HepG2 (cell line): ENCODE results near the gene TAF6L. TPM values are rescaled to one million over a fixed set of nuclear protein-coding genes. Genes with fewer than 3 reads are reported as not detected.

Source experiments
- FOXA1 ChIP-seq, 2 experiments: fragments of 450-650 bp in 1 of 2; sonication (generic) in 1 of 2; formaldehyde crosslinking in 1 of 2; IDR thresholded peaks; 2 replicates each; pipeline versions ENCODE4 v1.4.0 to v1.6.1; 2016 to 2020; ENCODE audit warnings: missing genetic modification reagents in 1 of 2
- GPN1 ChIP-seq: sonication (generic); formaldehyde crosslinking; IDR thresholded peaks from 2 replicates; pipeline ENCODE4 v1.5.1; 2020; ENCODE audit warnings: missing genetic modification reagents, borderline replicate concordance
- KAT7 ChIP-seq: IDR thresholded peaks from 2 replicates; pipeline ENCODE4 v1.6.1; 2018; ENCODE audit warnings: borderline replicate concordance, missing compliant biosample characterization
- KDM5A ChIP-seq: fragments of 200-600 bp; sonication (generic); IDR thresholded peaks from 2 replicates; pipeline ENCODE4 v1.7.0; 2018; ENCODE audit warnings: antibody characterized with exemption, mild to moderate bottlenecking, low read length, borderline replicate concordance
- KLF9 ChIP-seq: IDR thresholded peaks from 2 replicates; pipeline ENCODE4 v1.6.1; 2016; ENCODE audit warnings: low read depth
- MED8 ChIP-seq: sonication (generic); formaldehyde crosslinking; IDR thresholded peaks from 2 replicates; pipeline ENCODE4 v1.8.1; 2023; ENCODE audit warnings: mild to moderate bottlenecking, missing genetic modification reagents; ENCODE audit not compliant: insufficient replicate concordance
- TBX3 ChIP-seq: fragments of 450-650 bp; IDR thresholded peaks from 2 replicates; pipeline ENCODE4 v1.6.1; 2017; ENCODE audit warnings: antibody characterized with exemption, mild to moderate bottlenecking, inconsistent platforms, borderline replicate concordance
- ZNF558 ChIP-seq: sonication (generic); formaldehyde crosslinking; IDR thresholded peaks from 2 replicates; pipeline ENCODE4 v1.9.0; 2022; ENCODE audit warnings: mild to moderate bottlenecking, missing genetic modification reagents, borderline replicate concordance
- ZNF569 ChIP-seq: sonication (generic); formaldehyde crosslinking; IDR thresholded peaks from 2 replicates; pipeline ENCODE4 v1.5.0; 2020; ENCODE audit warnings: mild to moderate bottlenecking, missing genetic modification reagents, moderate library complexity, borderline replicate concordance
- ZNF781 ChIP-seq: sonication (generic); formaldehyde crosslinking; IDR thresholded peaks from 2 replicates; pipeline ENCODE4 v1.5.1; 2020; ENCODE audit warnings: borderline replicate concordance, mild to moderate bottlenecking, missing genetic modification reagents; ENCODE audit errors: not compliant biosample characterization
- ZSCAN29 ChIP-seq: sonication (generic); formaldehyde crosslinking; conservative IDR thresholded peaks from 2 replicates; pipeline ENCODE4 v1.4.0; 2020; ENCODE audit warnings: mild to moderate bottlenecking, missing genetic modification reagents
- polyA plus RNA-seq, 8 experiments: library from polyadenylated mRNA; depleted of rRNA in 3 of 8; stranded (reverse) in 7 of 8; unstranded in 1 of 8; fragments of >200 nt; fragmentation: Illumina TruSeq in 4 of 8; extraction: Trizol in 4 of 8; gene quantifications; 2 replicates each; pipeline versions ENCODE4 v1.2.1 to v1.2.3, GENCODE V29; 2011 to 2016; ENCODE audit warnings: low read depth in 4 of 8, missing spikeins in 1 of 8, mixed read lengths in 1 of 8; ENCODE audit not compliant: insufficient read depth in 1 of 8
- total RNA-seq, 5 experiments: library from RNA; depleted of rRNA; stranded (reverse); fragments of >200 nt; fragmentation: Illumina TruSeq; extraction: Trizol; gene quantifications; 2 replicates each; pipeline ENCODE4 v1.2.3, GENCODE V29; 2016; ENCODE audit warnings: low read depth in 1 of 5
- TF ChIP-seq, protein P1 (sequence below): IDR thresholded peaks from 2 replicates; pipeline ENCODE4 v1.6.1; 2016; ENCODE audit warnings: missing compliant biosample characterization, missing genetic modification reagents, borderline replicate concordance
- TF ChIP-seq, protein P2 (sequence below), 2 experiments: IDR thresholded peaks; 2 replicates each; pipeline ENCODE4 v1.6.1; 2011 to 2012; ENCODE audit warnings: low read length in 2 of 2, borderline replicate concordance in 1 of 2, low read depth in 1 of 2, mild to moderate bottlenecking in 1 of 2, moderate library complexity in 1 of 2
- TF ChIP-seq, protein P3 (sequence below): sonication (generic); formaldehyde crosslinking; IDR thresholded peaks from 2 replicates; pipeline ENCODE4 v1.5.0; 2020; ENCODE audit warnings: mild to moderate bottlenecking, missing genetic modification reagents
- TF ChIP-seq, protein P4 (sequence below): sonication (generic); formaldehyde crosslinking; IDR thresholded peaks from 2 replicates; pipeline ENCODE4 v1.5.0; 2020; ENCODE audit warnings: missing genetic modification reagents, mild to moderate bottlenecking, borderline replicate concordance
- TF ChIP-seq, protein P5 (sequence below): sonication (generic); formaldehyde crosslinking; IDR thresholded peaks from 2 replicates; pipeline ENCODE4 v1.4.0; 2020; ENCODE audit warnings: missing genetic modification reagents

Gene TAF6L
- total and polyA plus RNA-seq, 2 of the 13 experiments (the other 11 are each of a cell fraction or from before 2014, with no cell fraction given): 12.6 to 19.4 TPM

DNA sequence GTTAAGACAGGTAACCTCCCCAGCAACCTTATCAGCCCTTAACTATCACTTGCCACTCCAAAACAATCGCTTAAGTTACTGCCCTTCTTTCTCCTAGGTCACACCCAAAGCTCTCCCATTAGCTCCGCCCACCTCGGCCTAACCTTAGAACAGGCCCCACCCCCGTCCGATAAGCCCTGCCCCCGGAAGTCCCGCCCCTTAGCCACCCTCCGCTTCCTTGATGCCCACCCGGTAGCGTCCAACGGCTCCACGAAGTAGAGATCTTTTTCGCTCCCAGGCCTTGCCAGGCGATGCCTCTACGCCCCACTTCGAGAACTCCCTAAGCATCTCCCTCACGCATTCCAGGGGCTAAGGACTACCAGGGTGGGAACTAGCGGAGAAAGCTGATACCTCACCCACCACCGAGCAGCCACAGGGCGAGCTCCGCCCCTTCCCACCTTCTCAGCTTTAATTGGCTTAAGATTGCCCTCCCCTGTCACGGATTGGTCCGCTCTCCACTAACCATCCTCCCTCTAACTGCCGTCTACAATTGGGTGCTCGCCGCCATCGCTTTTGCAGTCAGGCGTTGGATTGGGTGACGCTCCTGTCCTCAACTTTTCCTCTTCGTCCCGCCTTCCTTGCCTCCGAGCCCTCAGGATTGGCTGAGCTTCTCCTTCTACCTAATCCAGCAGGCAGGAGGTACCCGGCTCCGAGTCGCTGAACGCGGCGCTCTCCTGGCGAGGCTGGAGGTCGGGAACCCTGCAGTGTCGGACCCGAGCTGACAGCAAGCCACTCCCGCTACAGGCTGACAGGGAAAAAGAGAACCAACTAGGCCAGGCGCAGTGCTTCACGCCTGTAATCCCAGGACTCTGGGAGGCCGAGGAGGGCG is 17.2 kb upstream of the TAF6L start, which contains the start of gene ZBTB3 (continued):
- TF ChIP-seq, protein P1, sequence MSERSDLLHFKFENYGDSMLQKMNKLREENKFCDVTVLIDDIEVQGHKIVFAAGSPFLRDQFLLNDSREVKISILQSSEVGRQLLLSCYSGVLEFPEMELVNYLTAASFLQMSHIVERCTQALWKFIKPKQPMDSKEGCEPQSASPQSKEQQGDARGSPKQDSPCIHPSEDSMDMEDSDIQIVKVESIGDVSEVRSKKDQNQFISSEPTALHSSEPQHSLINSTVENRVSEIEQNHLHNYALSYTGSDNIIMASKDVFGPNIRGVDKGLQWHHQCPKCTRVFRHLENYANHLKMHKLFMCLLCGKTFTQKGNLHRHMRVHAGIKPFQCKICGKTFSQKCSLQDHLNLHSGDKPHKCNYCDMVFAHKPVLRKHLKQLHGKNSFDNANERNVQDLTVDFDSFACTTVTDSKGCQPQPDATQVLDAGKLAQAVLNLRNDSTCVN (CRISPR knock-in tag): no peak; the same call in 1 of the 2 replicates
- TF ChIP-seq ZSCAN29 (CRISPR knock-in tag) (no peak), KLF9 (CRISPR knock-in tag) (0 out of 2 replicates have a peak, but pooled peaks have one; percentile 27), MED8 (CRISPR knock-in tag) (no peak), ZNF569 (no peak), ZNF558 (CRISPR knock-in tag) (no peak), ZNF781 (CRISPR knock-in tag) (peak; percentile 46), KAT7 (CRISPR knock-in tag) (no peak; the same call in 1 of the 2 replicates), TBX3 (peak; percentile 31; the same call in 1 of the 2 replicates), KDM5A (peak; percentile 94; the same call in 1 of the 2 replicates), FOXA1 (IDR thresholded peaks at IDR 0.05) (no peak), FOXA1 (CRISPR knock-in tag; IDR thresholded peaks at IDR 0.05) (no peak), GPN1 (no peak)
- TF ChIP-seq, protein P2, sequence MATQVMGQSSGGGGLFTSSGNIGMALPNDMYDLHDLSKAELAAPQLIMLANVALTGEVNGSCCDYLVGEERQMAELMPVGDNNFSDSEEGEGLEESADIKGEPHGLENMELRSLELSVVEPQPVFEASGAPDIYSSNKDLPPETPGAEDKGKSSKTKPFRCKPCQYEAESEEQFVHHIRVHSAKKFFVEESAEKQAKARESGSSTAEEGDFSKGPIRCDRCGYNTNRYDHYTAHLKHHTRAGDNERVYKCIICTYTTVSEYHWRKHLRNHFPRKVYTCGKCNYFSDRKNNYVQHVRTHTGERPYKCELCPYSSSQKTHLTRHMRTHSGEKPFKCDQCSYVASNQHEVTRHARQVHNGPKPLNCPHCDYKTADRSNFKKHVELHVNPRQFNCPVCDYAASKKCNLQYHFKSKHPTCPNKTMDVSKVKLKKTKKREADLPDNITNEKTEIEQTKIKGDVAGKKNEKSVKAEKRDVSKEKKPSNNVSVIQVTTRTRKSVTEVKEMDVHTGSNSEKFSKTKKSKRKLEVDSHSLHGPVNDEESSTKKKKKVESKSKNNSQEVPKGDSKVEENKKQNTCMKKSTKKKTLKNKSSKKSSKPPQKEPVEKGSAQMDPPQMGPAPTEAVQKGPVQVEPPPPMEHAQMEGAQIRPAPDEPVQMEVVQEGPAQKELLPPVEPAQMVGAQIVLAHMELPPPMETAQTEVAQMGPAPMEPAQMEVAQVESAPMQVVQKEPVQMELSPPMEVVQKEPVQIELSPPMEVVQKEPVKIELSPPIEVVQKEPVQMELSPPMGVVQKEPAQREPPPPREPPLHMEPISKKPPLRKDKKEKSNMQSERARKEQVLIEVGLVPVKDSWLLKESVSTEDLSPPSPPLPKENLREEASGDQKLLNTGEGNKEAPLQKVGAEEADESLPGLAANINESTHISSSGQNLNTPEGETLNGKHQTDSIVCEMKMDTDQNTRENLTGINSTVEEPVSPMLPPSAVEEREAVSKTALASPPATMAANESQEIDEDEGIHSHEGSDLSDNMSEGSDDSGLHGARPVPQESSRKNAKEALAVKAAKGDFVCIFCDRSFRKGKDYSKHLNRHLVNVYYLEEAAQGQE (IDR thresholded peaks at IDR 0.05; ENCODE audit: borderline replicate concordance in 1 of 2, low read depth in 1 of 2, low read length in 2 of 2): no peak
- TF ChIP-seq, protein P3, sequence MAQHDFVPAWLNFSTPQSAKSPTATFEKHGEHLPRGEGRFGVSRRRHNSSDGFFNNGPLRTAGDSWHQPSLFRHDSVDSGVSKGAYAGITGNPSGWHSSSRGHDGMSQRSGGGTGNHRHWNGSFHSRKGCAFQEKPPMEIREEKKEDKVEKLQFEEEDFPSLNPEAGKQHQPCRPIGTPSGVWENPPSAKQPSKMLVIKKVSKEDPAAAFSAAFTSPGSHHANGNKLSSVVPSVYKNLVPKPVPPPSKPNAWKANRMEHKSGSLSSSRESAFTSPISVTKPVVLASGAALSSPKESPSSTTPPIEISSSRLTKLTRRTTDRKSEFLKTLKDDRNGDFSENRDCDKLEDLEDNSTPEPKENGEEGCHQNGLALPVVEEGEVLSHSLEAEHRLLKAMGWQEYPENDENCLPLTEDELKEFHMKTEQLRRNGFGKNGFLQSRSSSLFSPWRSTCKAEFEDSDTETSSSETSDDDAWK: no peak
- TF ChIP-seq, protein P4, sequence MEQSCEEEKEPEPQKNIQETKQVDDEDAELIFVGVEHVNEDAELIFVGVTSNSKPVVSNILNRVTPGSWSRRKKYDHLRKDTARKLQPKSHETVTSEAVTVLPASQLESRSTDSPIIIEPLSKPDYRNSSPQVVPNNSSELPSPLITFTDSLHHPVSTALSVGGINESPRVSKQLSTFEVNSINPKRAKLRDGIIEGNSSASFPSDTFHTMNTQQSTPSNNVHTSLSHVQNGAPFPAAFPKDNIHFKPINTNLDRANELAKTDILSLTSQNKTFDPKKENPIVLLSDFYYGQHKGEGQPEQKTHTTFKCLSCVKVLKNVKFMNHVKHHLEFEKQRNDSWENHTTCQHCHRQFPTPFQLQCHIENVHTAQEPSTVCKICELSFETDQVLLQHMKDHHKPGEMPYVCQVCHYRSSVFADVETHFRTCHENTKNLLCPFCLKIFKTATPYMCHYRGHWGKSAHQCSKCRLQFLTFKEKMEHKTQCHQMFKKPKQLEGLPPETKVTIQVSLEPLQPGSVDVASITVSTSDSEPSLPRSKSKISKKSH (CRISPR knock-in tag): 0 out of 2 replicates have a peak, but pooled peaks have one; percentile 18
- TF ChIP-seq, protein P5, sequence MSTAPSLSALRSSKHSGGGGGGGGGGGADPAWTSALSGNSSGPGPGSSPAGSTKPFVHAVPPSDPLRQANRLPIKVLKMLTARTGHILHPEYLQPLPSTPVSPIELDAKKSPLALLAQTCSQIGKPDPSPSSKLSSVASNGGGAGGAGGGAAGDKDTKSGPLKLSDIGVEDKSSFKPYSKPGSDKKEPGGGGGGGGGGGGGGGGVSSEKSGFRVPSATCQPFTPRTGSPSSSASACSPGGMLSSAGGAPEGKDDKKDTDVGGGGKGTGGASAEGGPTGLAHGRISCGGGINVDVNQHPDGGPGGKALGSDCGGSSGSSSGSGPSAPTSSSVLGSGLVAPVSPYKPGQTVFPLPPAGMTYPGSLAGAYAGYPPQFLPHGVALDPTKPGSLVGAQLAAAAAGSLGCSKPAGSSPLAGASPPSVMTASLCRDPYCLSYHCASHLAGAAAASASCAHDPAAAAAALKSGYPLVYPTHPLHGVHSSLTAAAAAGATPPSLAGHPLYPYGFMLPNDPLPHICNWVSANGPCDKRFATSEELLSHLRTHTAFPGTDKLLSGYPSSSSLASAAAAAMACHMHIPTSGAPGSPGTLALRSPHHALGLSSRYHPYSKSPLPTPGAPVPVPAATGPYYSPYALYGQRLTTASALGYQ (CRISPR knock-in tag): no peak
